ENCODE measurements around the gene TREX2.

Gene TREX2

GRCh38 chrX:153457136-153457825, 11.4 kb upstream of the TREX2 start:
- in situ Hi-C loops (cut with MboI; ENCODE audit: low sequenced_read_pairs), result no loop called here

- in situ Hi-C loops (cut with MboI; ENCODE audit: low sequenced_read_pairs), result no loop called here
Measured at GRCh38 chrX:153456704-153457103, 10.8 kb upstream of the TREX2 start.

DNA sequence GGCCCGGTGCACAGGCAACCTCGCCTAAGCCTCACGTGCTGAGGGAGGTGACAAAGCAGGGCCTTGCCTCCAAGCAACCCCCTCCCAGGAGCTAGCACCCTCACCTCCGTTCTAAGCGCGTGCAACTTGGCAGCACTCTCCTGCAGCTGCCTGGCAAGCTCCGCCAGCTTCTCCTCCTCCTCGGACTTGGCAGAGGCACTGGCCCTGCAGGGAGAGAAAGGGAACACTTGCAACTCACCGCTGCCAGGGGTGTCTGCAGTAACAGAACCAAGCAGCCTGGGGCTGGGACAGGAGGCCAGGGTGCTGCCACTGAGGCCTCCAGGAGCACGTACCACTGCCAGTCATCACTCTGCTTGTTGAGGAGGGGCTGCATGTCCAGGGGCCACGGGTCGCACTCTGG, 10.3 kb upstream of the TREX2 start:
- in situ Hi-C loops (cut with MboI; ENCODE audit: low sequenced_read_pairs), result no loop called here

DNA sequence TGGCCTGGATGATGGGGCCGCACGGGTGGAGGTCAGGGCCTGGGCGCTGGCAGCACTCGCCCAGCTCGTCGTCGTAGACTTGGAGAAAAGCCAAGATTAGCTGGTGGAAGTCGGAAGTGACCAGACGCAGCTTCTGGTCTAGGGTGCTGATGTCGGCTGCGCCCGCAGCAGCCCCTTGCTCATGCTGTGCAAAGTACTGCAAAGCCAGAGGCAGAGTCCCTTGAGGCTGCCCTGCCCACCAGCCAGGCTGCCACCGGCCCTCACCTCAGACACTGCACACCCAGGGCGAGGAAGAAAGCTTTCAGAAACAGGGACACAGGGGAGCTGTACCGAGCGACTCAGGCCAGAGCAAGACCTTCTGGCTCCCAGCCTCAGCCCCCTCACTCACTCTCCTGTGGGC, 9.7 kb upstream of the TREX2 start:
- in situ Hi-C loops (cut with MboI; ENCODE audit: low sequenced_read_pairs), result no loop called here

DNA sequence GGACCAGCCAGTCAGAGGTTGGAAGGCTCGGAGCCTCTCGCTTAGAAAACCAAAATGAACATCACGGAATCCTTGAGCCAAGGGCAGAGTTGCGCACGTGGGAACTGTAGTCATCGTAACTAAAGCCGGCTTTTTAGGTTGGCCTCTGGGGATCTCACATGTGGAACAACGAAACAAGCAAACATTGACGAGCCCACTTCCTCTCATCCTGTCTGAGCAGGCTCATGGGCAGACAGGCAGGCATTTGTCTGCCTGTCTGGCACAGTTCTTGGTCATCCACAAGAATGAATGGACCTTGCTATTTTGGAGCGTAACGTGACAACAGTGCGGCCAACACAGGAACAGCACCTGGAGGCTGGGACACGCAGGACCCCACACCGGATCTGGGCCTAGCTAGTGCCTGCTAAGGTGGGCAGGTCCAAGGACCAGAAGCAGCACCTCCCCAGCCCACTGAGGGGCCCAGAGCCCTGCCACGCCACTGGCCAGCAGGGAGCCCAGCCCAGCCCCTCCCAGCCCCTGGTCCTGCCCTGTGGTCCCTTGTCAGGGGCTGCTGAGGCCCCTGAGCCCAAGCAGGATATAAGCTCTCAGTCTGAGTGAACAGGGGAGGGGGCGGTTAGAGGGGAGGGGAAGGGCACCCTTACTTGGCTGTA, 9.2 kb upstream of the TREX2 start:
- in situ Hi-C loops (cut with MboI; ENCODE audit: low sequenced_read_pairs), result no loop called here

GRCh38 chrX:153450949-153451277, 5.1 kb upstream of the TREX2 start:
- in situ Hi-C loops (cut with MboI; ENCODE audit: low sequenced_read_pairs), result no loop called here

GRCh38 chrX:153450114-153450948, 4.5 kb upstream of the TREX2 start:
- in situ Hi-C loops (cut with MboI; ENCODE audit: low sequenced_read_pairs), result no loop called here

DNA sequence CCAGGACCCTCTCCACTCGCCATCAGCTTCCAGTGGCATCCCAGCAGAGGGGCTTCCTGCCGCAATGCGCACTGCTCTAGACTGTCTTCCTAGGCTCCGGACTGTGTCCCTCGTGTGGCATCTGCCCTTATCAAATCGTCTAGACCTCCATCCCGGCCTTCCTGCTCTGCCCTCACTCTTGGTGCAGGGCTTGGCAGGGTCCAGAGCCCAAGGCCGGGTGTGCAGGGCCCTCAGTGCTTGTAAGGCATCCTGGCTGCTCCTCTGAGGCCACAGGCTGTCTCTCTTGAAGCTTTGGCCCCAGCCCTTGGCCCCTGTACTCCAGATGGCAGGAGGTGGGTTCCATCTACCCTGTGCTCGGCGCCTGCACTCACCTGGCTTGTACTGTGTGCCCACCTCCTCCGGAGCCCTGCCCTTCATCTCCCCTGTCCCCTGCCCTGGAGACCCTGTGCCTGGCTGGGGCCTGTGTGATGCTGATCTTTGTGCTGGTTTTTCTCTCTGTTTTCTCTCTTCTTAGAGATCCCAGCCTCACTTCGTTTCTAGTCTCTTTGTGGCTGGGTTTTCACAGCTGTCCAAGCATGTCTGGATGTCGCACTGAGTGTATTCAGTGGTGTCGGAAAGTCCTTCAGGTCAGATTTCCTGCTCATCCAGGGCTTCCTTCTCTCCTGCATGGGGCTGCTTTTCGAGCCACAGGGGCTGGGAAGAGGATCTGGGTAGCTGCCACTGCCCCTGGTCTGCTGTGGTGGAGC, 3.7 kb upstream of the TREX2 start:
- in situ Hi-C loops (cut with MboI; ENCODE audit: low sequenced_read_pairs), result no loop called here

GRCh38 chrX:153448556-153449367, 2.9 kb upstream of the TREX2 start:
- in situ Hi-C loops (cut with MboI; ENCODE audit: low sequenced_read_pairs), result no loop called here

DNA sequence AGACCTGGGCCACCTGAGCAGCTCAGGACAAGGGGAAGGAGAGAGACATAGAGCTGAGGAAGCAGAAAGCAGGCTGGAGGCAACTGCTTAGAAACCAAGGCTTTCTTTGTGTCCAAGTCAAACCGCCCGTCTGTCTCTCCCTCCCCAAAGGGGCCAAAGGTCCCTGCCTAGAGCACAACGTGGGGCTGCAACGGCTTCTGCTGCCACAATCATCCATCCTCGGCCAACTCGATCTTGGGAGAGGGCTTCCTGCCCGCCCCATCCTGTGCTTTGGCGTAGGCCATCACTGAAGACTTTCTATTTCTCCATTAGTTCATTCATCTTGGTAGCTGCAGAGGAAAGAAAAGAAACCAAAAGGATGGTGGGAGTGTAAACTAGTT, 1.7 kb upstream of the TREX2 start:
- in situ Hi-C loops (cut with MboI; ENCODE audit: low sequenced_read_pairs), result no loop called here

DNA sequence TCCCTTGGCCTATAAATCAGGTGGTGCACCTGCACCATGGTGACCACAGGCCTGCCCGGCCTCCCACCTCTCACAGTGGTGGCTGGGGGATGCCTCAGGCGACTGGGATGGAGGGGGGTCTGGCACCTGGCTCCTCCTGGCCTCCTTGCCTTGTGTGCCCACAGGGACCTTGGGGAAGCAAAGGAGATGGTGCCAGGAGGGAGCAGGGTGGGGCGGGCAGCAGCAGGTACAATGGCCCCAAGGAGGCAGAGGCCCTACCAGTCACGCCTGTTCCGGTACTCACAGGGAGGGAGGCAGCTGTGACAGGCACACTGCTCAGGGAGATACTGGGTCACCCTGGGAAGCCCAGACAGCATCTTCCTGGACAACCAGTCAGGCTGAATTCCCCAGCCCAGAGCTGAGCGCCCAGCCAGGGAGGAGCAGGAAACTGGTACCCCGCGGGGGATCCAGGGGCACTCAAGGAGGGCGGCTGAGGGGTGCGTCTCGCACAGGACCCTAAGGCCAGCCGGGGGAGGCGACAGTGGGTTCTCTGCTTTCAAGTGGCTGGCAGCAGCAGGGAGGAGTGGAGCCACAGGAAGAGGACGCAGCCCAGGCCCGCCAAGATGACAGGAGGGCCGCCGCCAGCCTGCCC, 1.2 kb upstream of the TREX2 start:
- in situ Hi-C loops (cut with MboI; ENCODE audit: low sequenced_read_pairs), result no loop called here

DNA sequence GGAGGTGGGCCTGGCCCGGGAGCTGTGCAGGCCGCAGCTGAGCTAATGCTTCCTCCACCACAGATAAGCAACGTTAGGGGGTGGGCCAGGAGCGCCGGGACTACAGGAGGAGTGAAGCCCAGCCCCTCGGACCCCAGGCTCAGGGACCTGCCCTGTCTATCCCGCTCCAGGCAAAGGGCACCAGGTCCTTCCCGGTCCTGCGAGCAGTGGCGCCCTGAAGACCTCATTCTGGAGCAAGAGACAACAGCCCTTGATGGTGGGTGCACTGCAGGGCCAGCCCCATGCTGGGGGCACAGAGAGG, 730 bp upstream of the TREX2 start:
- in situ Hi-C loops (cut with MboI; ENCODE audit: low sequenced_read_pairs), result no loop called here

GRCh38 chrX:153445106-153445855, 575 bp downstream of the TREX2 start:
- in situ Hi-C loops (cut with MboI; ENCODE audit: low sequenced_read_pairs), result no loop called here

DNA sequence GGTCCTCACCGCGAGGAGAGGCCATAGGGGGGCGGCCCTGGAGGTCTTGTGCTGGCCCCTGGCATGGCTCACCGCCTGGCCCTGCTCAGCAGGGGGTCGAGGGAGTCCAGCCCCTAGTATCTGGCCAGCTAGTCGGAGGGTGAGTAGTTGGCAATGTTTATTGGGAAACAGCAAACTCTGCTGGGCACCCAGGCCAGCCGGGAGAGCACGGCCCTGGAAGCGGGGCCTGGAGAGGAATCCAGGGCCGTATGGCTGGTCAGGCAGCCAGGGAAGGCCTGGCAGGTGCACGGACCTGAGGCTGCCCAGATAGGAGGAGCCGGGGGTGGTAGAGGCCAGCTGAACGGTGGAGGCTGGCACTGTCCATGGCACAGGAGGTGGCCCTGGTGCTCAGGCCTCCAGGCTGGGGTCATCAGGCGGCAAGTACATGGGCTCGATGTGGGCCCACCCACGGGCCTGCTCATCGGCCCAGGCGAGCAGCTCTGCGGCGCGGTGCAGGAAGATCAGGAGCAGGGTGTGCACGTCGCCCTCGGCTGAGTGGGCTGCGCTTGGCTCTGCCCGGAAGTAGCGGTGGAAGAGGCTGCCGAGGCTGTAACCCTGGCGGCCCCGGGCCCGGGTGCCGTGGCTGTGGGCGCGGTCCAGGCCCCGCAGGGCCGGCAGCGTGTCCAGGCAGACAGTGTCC, 1.4 kb downstream of the TREX2 start:
- in situ Hi-C loops (cut with MboI; ENCODE audit: low sequenced_read_pairs), result no loop called here

DNA sequence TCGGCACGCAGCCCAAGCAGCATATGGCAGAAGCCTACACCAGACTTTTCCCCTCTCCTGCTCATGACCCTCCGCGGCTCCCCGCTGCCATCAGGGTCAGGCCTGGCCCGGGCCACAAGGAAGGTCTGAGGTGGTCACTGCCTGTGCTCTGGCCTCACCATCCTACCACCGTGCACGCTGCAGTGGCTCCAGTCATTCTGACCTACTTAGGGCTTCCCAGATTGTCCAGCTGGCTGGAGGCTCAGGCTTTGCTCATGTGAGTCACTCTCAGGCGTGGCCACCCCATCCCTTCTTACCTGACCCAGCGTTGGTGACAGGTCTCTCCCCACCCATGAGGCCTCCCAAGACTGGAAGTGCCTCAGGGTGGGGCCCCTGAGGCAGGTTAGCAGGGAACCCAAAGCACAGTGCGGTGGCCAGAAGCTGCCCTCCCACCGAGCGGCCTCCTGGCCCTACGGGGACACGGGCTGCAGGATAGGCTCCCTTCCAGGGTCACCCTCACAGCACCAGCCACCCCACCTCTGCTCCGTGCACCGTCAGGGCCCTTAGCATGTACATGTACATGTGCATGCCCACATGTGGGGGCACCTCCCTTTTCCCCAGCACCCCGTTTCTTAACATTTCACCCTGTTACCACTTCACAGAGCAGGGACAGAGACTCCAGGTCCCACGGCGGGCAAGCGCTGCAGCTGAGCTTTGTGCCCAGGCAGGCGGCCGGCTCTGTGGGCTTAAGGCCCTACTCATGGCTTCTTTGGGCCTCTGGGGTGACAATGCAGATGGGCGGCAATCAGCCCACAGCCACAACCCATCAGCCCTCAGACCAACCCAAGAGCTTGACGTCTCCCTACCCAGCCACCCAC, 2.2 kb downstream of the TREX2 start:
- in situ Hi-C loops (cut with MboI; ENCODE audit: low sequenced_read_pairs), result no loop called here

- in situ Hi-C loops (cut with MboI; ENCODE audit: low sequenced_read_pairs), result no loop called here
Measured at GRCh38 chrX:153442463-153442862, 3.4 kb downstream of the TREX2 start.

DNA sequence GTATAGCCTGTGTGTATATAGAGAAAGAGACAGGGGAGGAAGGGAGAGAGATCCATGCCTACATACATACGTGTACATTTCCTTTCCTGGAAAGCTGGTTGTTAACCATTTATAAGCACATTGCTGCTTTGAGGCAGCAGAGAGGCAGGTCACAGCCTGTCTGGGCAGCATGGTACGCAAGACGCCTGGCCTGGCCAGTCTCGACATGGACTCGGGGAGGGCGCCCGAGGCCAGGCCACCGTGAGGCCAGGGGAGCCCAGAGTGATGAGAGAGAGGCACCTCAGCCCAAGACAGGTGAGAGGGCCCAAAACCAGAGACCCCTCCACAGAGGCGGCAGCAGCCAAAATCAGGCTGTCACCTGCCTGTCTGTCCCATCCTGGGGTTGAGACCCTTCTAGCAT, 3.9 kb downstream of the TREX2 start:
- in situ Hi-C loops (cut with MboI; ENCODE audit: low sequenced_read_pairs), result no loop called here

DNA sequence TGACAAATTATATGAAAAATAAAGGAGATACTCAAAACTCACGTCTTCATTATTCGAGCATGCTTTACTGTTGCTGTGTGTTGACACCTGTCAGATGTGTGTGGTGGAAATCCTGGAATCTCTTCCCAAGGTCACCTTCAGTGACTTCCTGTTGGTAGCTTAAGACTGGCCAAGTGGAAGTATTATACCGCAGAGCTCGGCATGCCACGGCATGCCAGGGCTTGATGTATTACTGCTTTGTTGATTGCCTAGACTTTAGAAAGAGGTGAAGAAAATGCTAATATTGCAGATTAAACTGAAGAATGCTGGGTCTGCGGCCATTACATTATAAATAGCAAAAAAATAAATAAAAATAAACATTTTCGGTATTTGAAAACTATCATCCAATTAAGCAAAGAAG, 4.6 kb downstream of the TREX2 start:
- in situ Hi-C loops (cut with MboI; ENCODE audit: low sequenced_read_pairs), result no loop called here
